WTC11 (cell line): ENCODE measurements around the gene SYT17.

Experiments used
- MAX ChIP-seq: sonication (generic); formaldehyde crosslinking; IDR thresholded peaks from 2 replicates; pipeline ENCODE4 v1.8.0; 2022; ENCODE audit warnings: mild to moderate bottlenecking, missing genetic modification reagents
- SP1 ChIP-seq: sonication (generic); formaldehyde crosslinking; conservative IDR thresholded peaks from 2 replicates; pipeline ENCODE4 v1.8.1; 2022; ENCODE audit warnings: missing genetic modification reagents
- TCF7 ChIP-seq: sonication (generic); formaldehyde crosslinking; IDR thresholded peaks from 2 replicates; pipeline ENCODE4 v1.8.0; 2022; ENCODE audit warnings: mild to moderate bottlenecking, low read depth, missing genetic modification reagents, moderate library complexity
- TEAD4 ChIP-seq: sonication (generic); formaldehyde crosslinking; IDR thresholded peaks from 2 replicates; pipeline ENCODE4 v1.8.0; 2022; ENCODE audit warnings: mild to moderate bottlenecking, missing genetic modification reagents
- TP53 ChIP-seq: sonication (generic); formaldehyde crosslinking; IDR thresholded peaks from 2 replicates; pipeline ENCODE4 v1.8.1; 2023; ENCODE audit warnings: mild to moderate bottlenecking, missing genetic modification reagents
- TF ChIP-seq, protein P1 (sequence below): fragments of 200-600 bp; IDR thresholded peaks from 2 replicates; pipeline ENCODE4 v1.8.0; 2022; ENCODE audit warnings: antibody characterized with exemption

GRCh38 chr16:19299565-19299964, 131.5 kb downstream of the SYT17 start:
- TF ChIP-seq TCF7 (CRISPR knock-in tag): no peak
- TF ChIP-seq, protein P1, sequence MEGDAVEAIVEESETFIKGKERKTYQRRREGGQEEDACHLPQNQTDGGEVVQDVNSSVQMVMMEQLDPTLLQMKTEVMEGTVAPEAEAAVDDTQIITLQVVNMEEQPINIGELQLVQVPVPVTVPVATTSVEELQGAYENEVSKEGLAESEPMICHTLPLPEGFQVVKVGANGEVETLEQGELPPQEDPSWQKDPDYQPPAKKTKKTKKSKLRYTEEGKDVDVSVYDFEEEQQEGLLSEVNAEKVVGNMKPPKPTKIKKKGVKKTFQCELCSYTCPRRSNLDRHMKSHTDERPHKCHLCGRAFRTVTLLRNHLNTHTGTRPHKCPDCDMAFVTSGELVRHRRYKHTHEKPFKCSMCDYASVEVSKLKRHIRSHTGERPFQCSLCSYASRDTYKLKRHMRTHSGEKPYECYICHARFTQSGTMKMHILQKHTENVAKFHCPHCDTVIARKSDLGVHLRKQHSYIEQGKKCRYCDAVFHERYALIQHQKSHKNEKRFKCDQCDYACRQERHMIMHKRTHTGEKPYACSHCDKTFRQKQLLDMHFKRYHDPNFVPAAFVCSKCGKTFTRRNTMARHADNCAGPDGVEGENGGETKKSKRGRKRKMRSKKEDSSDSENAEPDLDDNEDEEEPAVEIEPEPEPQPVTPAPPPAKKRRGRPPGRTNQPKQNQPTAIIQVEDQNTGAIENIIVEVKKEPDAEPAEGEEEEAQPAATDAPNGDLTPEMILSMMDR: no peak
- no peak for TF ChIP-seq TP53 (CRISPR knock-in tag)
- no peak for TF ChIP-seq TEAD4 (CRISPR knock-in tag)
- no peak for TF ChIP-seq SP1
- TF ChIP-seq MAX: no peak
